ENCODE measurements around the gene CREM. TPM values are rescaled to one million over a fixed set of nuclear protein-coding genes. Genes with fewer than 3 reads are reported as not detected.

CREM gene
- total RNA-seq, 4 donors from 2014 or later: 8.3 to 15.7 (median 10.9) TPM

GRCh38 chr10:35195361-35196306 is 69.0 kb downstream of the CREM start:
- 1% methylated on average over 15 of the region's 15 CpGs for WGBS, 2 donors
- intact Hi-C loops (cut with DNase I; ENCODE audit: low total_unique reads): no loop called here
- DNase-seq (ENCODE audit: low spot score in 2 of 2): peak; percentile 83 to 89
- TF ChIP-seq CTCF (IDR thresholded peaks at IDR 0.05) (peak in 1 of 3 donors; percentile 59), POLR2A (IDR thresholded peaks at IDR 0.05) (no peak)
- peak overlapping the region; percentile 9 for H3K4me3 ChIP-seq (ENCODE audit: low read depth, poor library complexity, severe bottlenecking)

- no peak overlapping the region for H3K4me3 ChIP-seq (ENCODE audit: low read depth, poor library complexity, severe bottlenecking)
- intact Hi-C loops (cut with DNase I; ENCODE audit: low total_unique reads): no loop called here
- no peak for DNase-seq (ENCODE audit: low spot score in 2 of 2)
- 65 to 74% methylated on average over 1 of the region's 1 CpG for WGBS, 2 donors
- no peak for TF ChIP-seq POLR2A (IDR thresholded peaks at IDR 0.05)
- TF ChIP-seq CTCF (IDR thresholded peaks at IDR 0.05): no peak
These were observed 73.8 kb downstream of the CREM start for GRCh38 chr10:35200487-35200886.

DNA sequence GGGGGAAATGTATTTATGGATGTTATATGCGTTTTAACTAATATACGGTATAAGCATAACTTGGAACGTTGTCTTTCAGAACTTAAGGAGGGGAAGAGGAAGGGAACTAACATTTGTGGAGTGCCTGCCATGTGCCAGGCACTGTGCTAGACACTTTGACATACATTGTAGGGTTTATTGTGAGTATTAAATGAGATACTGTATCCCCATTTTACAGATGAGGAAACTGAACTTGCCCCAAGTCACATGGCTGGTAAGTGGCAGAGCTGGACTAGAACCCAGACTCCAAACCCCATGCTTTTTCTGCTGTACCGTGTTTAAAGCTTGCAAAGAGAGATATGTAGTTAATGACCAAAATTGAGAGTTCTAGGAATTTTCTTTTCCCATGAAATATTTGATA is 74.6 kb downstream of the CREM start:
- no peak overlapping the region for H3K4me3 ChIP-seq (ENCODE audit: low read depth, poor library complexity, severe bottlenecking)
- TF ChIP-seq POLR2A (IDR thresholded peaks at IDR 0.05) (no peak), CTCF (IDR thresholded peaks at IDR 0.05) (no peak)
- WGBS, 2 donors: 88 to 93% methylated on average over 4 of the region's 4 CpGs
- intact Hi-C loops (cut with DNase I; ENCODE audit: low total_unique reads): no loop called here
- DNase-seq (ENCODE audit: low spot score in 2 of 2): no peak

DNA sequence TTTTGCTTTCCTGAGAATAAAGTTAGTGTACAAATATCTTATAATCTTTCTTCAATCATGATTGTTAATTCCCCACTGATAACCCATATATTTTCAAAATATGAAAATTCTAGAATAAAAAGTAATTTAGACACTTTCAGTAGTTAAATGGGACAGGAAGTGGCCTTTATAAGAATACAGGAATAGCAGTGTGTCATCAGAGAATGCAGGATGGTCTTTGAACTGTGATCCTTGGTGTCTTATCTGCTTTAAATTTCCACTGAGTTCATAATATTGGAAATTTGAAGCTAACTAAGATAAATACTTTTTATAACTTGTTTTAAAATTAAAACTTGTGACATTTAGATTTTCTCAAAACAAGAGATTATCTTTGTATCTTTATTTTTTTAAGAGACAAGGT is 75.4 kb downstream of the CREM start:
- no peak for DNase-seq (ENCODE audit: low spot score in 2 of 2)
- H3K4me3 ChIP-seq (ENCODE audit: low read depth, poor library complexity, severe bottlenecking): no peak overlapping the region
- intact Hi-C loops (cut with DNase I; ENCODE audit: low total_unique reads): no loop called here
- no peak for TF ChIP-seq POLR2A (IDR thresholded peaks at IDR 0.05)
- no peak for TF ChIP-seq CTCF (IDR thresholded peaks at IDR 0.05)

DNA sequence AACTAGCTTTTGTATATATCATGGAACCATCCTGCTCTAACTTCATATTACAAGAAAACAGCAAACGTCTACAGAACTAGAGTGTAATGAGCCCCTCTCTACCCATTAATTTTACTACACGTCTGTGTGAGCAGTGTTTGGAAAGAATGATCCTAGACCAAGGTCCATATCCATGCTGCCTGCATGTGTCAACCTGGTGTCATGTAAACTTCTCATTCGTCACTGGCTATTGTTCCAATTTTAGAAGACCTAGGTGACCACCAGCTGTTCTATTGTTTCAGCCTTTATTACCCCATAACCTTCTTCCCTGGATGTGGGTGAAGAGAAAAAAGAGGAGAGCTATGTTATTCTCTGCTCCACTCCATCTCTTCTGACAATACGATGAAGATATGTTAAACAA is 77.1 kb downstream of the CREM start:
- no peak for DNase-seq (ENCODE audit: low spot score in 2 of 2)
- 79 to 92% methylated on average over 4 of the region's 4 CpGs for WGBS, 2 donors
- H3K4me3 ChIP-seq (ENCODE audit: low read depth, poor library complexity, severe bottlenecking): no peak overlapping the region
- TF ChIP-seq POLR2A (IDR thresholded peaks at IDR 0.05) (no peak), CTCF (IDR thresholded peaks at IDR 0.05) (no peak)
- intact Hi-C loops (cut with DNase I; ENCODE audit: low total_unique reads): no loop called here

Measured in lower leg skin (tissue), 4 donors.